WTC11 (cell line): ENCODE data around the gene RBM44.

ENCODE experiments used
- CREM ChIP-seq: sonication (generic); formaldehyde crosslinking; IDR thresholded peaks from 2 replicates; pipeline ENCODE4 v1.8.1; 2022; ENCODE audit warnings: mild to moderate bottlenecking, missing genetic modification reagents, moderate library complexity
- ERG ChIP-seq: fragments of 250-450 bp; sonication (Bioruptor Pico); IDR thresholded peaks from 2 replicates; pipeline ENCODE4 v1.8.0; 2021; ENCODE audit warnings: mild to moderate bottlenecking
- MAX ChIP-seq: sonication (generic); formaldehyde crosslinking; IDR thresholded peaks from 2 replicates; pipeline ENCODE4 v1.8.0; 2022; ENCODE audit warnings: mild to moderate bottlenecking, missing genetic modification reagents
- NFATC4 ChIP-seq: fragments of 250-450 bp; sonication (Bioruptor Pico); IDR thresholded peaks from 2 replicates; pipeline ENCODE4 v1.9.0; 2021; ENCODE audit warnings: mild to moderate bottlenecking
- OVOL2 ChIP-seq: fragments of 250-450 bp; sonication (Bioruptor Pico); IDR thresholded peaks from 2 replicates; pipeline ENCODE4 v1.9.0; 2021; ENCODE audit warnings: mild to moderate bottlenecking, borderline replicate concordance
- PRDM15 ChIP-seq: sonication (generic); formaldehyde crosslinking; IDR thresholded peaks from 2 replicates; pipeline ENCODE4 v1.8.0; 2022; ENCODE audit warnings: missing genetic modification reagents
- SOX15 ChIP-seq: fragments of 250-450 bp; sonication (Bioruptor Pico); IDR thresholded peaks from 2 replicates; pipeline ENCODE4 v1.9.0; 2021; ENCODE audit warnings: mild to moderate bottlenecking
- STAT6 ChIP-seq: sonication (generic); formaldehyde crosslinking; conservative IDR thresholded peaks from 2 replicates; pipeline ENCODE4 v1.8.1; 2023; ENCODE audit warnings: mild to moderate bottlenecking, low read depth, missing genetic modification reagents, moderate library complexity
- ZBTB21 ChIP-seq: sonication (generic); formaldehyde crosslinking; IDR thresholded peaks from 2 replicates; pipeline ENCODE4 v1.8.1; 2023; ENCODE audit warnings: mild to moderate bottlenecking, missing genetic modification reagents, borderline replicate concordance
- ZNF121 ChIP-seq: sonication (generic); formaldehyde crosslinking; IDR thresholded peaks from 2 replicates; pipeline ENCODE4 v1.8.0; 2023; ENCODE audit warnings: missing genetic modification reagents
- ZNF416 ChIP-seq: fragments of 250-450 bp; sonication (Bioruptor Pico); IDR thresholded peaks from 2 replicates; pipeline ENCODE4 v1.9.0; 2021; ENCODE audit warnings: mild to moderate bottlenecking, inconsistent platforms
- TF ChIP-seq, protein P1 (sequence below): fragments of 200-600 bp; IDR thresholded peaks from 2 replicates; pipeline ENCODE4 v1.8.0; 2022; ENCODE audit warnings: antibody characterized with exemption
- TF ChIP-seq, protein P2 (sequence below): sonication (generic); formaldehyde crosslinking; IDR thresholded peaks from 2 replicates; pipeline ENCODE4 v1.8.1; 2022; ENCODE audit warnings: low read depth, mild to moderate bottlenecking, moderate library complexity, missing genetic modification reagents, borderline replicate concordance
- TF ChIP-seq, protein P3 (sequence below): sonication (generic); formaldehyde crosslinking; IDR thresholded peaks from 2 replicates; pipeline ENCODE4 v1.8.0; 2023; ENCODE audit warnings: missing genetic modification reagents, mild to moderate bottlenecking, borderline replicate concordance

GRCh38 chr2:237860273-237860935, 61.8 kb downstream of the RBM44 start:
- TF ChIP-seq, protein P1, sequence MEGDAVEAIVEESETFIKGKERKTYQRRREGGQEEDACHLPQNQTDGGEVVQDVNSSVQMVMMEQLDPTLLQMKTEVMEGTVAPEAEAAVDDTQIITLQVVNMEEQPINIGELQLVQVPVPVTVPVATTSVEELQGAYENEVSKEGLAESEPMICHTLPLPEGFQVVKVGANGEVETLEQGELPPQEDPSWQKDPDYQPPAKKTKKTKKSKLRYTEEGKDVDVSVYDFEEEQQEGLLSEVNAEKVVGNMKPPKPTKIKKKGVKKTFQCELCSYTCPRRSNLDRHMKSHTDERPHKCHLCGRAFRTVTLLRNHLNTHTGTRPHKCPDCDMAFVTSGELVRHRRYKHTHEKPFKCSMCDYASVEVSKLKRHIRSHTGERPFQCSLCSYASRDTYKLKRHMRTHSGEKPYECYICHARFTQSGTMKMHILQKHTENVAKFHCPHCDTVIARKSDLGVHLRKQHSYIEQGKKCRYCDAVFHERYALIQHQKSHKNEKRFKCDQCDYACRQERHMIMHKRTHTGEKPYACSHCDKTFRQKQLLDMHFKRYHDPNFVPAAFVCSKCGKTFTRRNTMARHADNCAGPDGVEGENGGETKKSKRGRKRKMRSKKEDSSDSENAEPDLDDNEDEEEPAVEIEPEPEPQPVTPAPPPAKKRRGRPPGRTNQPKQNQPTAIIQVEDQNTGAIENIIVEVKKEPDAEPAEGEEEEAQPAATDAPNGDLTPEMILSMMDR, result no peak
- TF ChIP-seq ZNF121, result no peak
- TF ChIP-seq NFATC4 (CRISPR knock-in tag), result no peak
- TF ChIP-seq PRDM15, result no peak
- TF ChIP-seq STAT6 (CRISPR knock-in tag), result no peak
- no peak for TF ChIP-seq SOX15 (CRISPR knock-in tag)
- TF ChIP-seq CREM, result no peak
- no peak for TF ChIP-seq MAX
- no peak for TF ChIP-seq OVOL2 (CRISPR knock-in tag)
- TF ChIP-seq ERG (CRISPR knock-in tag), result no peak
- no peak for TF ChIP-seq ZBTB21 (CRISPR knock-in tag)
- TF ChIP-seq ZNF416 (CRISPR knock-in tag), result no peak
- TF ChIP-seq, protein P2, sequence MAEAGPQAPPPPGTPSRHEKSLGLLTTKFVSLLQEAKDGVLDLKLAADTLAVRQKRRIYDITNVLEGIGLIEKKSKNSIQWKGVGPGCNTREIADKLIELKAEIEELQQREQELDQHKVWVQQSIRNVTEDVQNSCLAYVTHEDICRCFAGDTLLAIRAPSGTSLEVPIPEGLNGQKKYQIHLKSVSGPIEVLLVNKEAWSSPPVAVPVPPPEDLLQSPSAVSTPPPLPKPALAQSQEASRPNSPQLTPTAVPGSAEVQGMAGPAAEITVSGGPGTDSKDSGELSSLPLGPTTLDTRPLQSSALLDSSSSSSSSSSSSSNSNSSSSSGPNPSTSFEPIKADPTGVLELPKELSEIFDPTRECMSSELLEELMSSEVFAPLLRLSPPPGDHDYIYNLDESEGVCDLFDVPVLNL (CRISPR knock-in tag), result no peak
- TF ChIP-seq, protein P3, sequence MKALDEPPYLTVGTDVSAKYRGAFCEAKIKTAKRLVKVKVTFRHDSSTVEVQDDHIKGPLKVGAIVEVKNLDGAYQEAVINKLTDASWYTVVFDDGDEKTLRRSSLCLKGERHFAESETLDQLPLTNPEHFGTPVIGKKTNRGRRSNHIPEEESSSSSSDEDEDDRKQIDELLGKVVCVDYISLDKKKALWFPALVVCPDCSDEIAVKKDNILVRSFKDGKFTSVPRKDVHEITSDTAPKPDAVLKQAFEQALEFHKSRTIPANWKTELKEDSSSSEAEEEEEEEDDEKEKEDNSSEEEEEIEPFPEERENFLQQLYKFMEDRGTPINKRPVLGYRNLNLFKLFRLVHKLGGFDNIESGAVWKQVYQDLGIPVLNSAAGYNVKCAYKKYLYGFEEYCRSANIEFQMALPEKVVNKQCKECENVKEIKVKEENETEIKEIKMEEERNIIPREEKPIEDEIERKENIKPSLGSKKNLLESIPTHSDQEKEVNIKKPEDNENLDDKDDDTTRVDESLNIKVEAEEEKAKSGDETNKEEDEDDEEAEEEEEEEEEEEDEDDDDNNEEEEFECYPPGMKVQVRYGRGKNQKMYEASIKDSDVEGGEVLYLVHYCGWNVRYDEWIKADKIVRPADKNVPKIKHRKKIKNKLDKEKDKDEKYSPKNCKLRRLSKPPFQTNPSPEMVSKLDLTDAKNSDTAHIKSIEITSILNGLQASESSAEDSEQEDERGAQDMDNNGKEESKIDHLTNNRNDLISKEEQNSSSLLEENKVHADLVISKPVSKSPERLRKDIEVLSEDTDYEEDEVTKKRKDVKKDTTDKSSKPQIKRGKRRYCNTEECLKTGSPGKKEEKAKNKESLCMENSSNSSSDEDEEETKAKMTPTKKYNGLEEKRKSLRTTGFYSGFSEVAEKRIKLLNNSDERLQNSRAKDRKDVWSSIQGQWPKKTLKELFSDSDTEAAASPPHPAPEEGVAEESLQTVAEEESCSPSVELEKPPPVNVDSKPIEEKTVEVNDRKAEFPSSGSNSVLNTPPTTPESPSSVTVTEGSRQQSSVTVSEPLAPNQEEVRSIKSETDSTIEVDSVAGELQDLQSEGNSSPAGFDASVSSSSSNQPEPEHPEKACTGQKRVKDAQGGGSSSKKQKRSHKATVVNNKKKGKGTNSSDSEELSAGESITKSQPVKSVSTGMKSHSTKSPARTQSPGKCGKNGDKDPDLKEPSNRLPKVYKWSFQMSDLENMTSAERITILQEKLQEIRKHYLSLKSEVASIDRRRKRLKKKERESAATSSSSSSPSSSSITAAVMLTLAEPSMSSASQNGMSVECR, result no peak
